Effector CD4-positive, alpha-beta T cell (primary cell): ENCODE measurements around the gene AKTIP.
"Not testable (repeated sequence)": the region's sequence is repeated elsewhere in the genome, so short reads cannot be mapped to it uniquely, and the experiment has no call there.

Experiments used
- DNase-seq: peaks from one replicate; pipeline ENCODE4 v3.0.0-alpha.2; 2020

Gene AKTIP

DNA sequence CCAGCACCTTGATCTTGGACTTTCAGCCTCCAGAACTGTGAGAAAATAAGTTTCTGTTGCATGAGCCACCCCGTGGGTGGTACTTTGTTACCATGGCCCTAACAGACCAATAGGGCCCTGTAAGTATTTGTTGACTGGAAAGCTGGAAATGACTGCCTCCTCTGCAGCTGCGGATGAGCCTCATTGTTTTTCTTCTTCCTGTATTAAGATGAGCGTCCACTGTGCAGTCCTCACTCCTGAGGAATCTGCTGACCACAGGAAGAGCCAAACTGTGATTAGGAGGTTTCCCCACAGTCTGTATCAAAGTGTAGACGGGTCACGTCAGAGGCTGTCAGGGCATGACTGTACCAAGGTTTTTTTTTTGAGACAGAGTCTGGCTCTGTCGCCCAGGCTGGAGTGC lies 12.2 kb upstream of the AKTIP start:
- DNase-seq: no peak

DNA sequence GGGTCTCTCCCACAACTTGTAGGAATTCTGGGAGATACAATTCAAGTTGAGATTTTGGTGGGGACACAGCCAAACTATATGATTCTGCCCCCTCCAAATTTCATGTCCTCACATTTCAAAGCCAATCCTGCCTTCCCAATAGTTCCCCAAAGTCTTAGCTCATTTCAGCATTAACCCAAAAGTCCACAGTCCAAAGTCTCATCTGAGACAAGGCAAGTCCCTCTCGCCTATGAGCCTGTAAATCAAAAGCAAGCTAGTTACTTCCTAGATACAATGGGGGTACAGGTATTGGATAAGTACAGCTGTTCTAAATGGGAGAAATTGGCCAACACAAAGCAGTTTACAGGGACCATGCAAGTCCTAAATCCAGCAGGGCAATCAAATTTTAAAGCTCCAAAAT lies 9.8 kb upstream of the AKTIP start:
- not testable (repeated sequence) for DNase-seq

DNA sequence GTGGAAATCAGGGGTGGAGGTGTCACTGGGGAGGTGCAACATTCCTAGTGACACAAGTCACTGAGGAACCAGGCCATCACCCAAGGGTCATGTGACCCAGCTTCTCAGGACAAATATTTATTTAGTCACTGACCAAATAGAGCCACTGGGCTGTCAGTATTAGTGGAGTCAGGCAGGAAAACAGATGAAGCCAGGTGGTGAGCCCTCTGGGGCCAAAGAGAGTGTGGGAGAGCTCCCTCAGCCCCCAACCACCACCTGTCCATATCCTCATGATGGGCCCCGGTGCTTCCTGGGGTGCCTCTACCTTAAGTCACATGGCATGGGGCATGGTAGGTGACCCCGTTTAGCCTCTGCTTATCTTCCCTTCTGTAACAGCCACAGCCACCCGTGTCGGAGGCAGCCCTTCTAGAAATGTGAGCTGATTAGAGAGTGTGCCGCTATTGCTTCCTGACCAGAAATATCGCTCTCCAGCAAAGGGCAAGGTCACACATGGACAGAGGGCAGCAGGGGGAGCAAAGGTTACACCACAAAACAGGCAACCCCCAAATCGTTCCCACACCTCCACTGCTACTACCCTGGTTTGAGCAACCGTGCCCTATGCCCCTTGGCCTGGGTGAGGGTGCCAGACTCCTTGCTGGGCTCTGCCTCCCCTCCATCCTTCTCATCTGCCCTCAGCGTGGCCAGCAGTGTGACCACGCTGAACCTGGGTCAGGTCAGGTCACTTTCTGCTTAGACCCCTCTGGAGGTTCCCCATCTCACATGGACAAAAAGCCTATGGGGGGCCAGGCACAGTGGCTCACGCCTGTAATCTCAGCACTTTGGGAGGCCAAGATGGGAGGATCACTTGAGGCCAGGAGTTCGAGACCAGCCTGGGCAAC lies 8.6 kb upstream of the AKTIP start:
- no peak for DNase-seq

DNA sequence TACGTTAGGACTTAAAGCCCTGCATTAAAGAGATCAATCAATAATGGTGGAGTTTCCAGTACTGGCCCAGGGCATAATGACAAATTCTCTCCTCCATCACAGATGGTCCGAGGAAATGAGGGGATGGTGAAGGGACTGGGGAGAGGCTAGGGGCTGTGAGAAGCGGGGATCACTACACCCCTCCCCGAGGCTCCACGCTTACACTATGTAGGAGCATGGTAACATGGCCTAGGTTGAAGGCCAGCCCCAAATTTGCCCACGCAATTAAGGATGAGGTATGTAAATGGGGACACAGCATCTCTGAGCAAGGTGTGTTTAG lies 8.0 kb upstream of the AKTIP start:
- DNase-seq: no peak

DNA sequence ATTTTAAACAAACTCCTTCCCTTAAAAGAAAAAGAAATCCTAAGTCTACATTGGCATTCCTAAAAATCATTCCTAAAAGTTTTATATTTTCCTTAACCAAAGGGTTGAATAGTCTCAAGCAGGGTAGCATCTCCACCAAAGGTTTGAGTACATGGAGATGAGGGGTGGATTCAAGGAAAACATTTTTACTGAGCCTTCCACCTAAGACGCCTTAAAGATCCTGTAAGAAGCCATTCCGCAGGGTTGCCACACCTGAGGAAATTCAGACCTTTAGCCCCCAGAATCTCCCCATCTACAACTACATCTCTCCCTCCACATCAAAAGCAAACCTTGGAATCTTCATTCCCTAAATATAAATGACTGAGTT lies 7.7 kb upstream of the AKTIP start:
- no peak for DNase-seq

DNA sequence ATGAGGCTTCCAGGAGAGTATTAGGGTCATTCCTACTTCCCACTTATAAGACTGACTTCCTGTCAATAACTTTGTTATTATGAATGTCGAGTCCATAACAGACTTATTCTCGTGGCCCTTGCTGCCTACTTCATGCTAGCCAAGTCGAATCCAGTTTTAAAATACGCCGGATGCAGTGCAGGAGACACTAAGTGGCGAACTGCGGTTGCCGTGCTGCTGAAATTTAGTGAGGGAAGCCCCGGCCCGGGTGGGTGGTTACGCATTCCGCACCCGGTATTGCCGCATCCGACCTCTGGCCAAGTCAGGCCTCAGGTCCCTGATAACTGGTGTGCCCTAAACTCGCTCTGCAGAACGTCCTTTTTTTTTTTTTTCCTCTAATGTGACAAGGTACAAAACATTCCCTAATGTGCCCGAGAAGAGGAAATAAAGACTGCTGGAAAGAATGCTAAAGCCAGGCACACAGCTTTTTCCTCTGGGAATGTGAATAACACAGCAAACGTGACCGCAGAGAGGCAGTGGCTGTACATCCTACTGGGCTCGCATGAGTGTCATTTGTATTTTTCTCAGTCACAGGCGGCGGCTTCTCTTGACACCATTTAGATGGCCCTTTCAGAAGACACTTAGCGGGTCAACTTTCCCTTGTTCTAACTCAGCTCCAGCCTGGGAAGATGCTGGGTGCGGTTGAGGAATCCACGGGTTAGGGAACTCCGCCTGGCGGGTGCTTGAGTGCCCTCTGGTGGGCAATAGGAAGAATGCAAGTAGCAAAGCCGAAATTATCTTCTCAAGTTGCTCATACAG lies 7.1 kb upstream of the AKTIP start:
- peak; percentile 36 for DNase-seq

DNA sequence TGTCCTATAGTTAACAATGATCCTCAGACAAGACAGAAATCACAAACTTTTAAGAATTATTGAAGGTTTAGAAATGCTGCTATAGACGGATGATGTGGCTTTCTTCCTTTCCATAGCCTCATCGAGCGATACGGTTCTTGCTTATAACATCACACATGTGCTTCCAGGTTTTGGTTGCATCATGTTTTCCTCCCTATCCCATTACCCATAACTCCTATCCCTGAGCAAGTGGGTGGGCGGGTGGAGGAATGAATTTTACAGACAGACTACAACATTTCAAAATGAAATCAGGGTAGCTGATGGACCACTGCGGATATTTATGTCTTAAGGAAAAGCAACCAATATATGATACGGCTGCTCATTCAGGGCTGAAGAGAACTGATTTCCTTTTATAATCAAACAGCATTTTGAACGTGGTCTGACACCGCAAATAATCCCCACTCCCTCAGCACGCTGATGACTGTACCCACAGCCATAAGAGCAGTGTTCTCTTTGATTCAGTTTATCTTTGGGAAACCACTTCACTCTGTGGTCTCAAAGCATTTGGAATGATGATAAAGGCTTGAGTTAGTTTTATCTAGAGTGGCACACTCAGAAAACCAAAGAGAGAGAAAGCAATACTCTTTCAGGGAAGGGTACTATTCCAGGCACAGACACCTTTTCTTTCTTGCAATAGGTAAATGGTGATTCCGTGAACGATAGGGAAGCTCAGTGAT lies 4.6 kb upstream of the AKTIP start:
- no peak for DNase-seq

DNA sequence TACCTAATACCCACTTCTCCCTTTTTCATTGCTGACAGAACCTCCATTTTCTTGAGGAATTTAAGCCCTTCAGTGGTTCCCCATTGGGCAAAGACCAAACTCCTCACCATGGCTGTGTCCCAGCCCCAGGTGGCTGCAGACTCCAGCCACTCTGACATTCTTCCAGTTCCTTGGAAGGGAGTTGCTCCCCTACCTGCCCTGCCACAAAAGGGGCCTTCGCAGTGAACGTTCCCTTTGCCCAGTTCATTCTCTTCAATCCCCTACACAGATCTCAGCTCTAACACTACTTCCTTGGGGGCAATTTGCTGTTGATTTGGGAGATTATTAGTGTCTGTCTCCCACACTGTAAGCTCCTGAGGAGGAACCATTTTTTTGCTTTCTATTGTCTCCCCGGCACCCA lies 3.2 kb upstream of the AKTIP start:
- no peak for DNase-seq

DNA sequence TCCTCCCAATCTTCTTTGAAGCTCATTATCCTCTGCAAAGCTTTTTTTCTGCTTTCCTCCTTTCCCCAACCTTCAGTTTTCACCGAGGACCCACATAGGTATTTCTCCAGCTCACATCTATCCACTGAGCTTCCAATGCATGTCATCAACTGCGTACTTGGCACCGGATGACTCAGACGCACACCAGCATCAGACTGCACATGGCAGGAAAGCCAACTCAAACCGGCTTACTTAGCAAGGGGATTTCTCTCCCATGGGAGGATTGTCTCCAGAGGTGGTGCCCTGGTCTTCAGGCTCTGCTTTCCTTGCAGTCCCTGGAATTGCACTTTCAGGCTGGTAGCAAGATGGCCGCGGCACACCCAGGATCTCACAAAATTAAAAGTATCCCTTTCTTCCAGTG lies 1.7 kb upstream of the AKTIP start:
- no peak for DNase-seq

DNA sequence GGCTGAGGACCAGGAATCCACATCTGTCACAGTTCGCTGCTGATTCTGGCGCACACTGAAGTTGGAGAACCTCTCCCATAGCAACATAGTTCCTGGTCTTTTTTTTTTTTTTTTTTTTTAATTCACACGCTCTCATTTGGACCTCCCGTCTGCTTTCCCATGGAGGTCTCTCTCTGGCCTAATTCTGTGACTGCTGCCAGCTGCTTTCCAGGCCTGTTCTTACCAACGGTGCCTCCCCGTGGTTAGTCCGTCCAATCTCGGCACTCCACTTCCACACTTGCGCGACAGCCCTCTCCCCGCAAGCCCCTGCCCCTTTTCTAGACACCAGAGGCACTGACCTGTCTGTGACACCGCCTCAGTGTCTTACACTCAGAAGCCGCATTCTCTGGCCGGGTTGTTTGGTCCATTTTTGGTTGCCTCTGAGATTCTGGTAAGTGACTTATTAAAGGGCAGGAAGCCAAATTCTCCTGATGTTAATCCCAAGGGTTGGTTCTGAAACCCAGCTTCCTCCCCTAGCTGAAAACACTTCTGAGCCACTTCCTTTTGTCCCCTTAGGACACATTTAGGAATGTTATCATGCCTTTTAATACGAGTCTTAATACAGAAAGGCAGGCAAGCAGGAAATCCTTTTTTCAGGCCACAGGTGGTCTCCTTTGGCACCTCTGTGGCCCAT lies 1.1 kb upstream of the AKTIP start:
- peak; percentile 7 for DNase-seq

DNA sequence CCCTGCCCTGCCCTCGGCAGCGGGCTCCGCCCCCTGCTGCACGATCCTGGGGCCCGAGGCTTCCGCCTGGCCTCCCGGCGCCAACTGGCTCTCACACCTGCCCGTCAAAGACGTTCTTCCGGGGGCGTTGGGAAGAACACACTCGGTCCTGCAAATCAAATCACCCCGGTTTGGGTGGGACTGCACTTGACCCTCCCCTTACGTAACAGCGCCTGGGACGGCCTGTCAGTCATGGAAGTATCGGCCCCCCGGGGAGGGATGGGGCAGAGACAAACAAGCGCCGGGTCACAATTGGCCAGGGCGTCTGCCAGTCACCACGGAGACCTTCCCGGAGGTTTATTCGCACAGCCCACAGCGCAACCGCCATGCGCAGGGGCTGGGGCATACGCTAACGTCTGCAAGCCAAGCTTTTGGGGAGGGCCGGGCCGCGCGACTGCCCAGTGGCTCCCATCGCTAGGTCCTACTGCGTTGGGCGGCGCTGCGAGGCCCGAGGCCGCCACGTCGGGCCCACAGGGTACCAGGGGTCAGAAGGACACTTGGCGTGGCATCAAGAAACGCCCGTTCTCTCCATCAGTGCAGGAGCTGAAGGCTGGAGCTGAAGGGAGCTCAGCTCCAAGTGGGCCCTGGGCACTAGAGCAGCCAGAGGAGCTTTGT lies 388 bp upstream of the AKTIP start:
- DNase-seq: peak; percentile 100

DNA sequence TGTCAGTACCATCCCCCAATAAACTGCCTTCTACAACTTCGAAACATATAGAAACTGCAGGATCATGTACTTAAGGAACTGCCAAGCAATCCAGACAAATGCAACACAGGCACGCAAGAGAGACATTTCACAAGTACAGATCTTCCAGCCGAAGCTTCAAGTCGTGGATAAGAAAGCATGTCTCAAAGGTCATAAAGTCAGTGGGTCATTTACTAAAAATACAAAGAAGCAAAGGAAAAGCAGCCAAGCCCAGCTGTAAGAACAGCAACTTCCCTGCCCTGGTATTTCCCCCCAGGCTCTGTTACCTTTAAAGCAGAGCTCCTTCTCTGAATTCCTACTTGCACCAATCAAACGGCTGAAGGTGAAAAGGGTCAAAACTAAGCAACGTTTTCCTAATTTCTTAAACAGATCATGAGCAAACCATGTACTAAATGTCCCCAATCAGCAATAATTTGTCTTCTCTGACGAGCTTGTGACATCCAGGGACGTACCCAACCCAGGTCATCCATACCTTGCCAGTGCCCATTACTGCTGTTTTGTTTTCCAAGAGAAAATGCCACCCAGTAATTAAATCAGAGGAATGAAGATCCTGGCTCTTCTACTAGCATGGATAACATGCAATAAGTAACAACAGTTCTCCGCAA lies 1.7 kb downstream of the AKTIP start:
- no peak for DNase-seq

DNA sequence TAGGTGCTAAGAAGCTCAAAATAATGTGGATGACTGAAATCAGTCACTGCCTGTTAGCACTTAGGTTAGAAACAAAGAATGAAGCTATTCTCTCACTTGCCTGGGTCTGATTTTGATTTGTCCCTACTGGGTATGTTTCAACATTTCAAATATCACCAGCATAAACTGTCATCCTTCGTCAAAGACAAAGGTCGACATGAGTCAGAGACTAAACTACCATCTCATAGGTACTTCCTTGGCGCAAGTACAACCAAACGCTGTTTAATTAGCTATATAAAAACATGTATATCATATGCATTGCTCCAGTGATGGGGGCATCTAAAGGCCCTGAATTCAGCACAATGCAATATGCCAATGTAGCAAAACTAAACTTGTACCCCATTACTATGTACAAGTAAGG lies 4.0 kb downstream of the AKTIP start:
- no peak for DNase-seq

DNA sequence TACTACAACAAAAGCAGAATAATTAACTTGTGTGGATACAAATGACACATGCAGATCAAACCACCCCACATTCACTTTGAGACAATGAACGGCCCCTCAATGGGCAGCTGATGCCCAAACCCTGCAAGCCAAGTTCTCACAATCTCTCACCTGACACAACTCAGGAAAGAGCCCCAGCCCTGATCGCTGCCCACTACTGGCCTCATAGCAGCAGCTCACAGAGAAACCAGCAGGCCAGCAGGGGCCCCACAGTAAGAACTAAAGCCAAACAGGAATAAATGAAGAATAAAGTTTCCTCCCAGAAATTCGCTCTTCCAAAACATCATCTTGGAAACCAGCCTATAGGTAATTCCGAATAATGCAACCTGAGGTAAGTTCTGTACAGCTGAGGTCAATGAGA lies 7.7 kb downstream of the AKTIP start:
- no peak for DNase-seq

DNA sequence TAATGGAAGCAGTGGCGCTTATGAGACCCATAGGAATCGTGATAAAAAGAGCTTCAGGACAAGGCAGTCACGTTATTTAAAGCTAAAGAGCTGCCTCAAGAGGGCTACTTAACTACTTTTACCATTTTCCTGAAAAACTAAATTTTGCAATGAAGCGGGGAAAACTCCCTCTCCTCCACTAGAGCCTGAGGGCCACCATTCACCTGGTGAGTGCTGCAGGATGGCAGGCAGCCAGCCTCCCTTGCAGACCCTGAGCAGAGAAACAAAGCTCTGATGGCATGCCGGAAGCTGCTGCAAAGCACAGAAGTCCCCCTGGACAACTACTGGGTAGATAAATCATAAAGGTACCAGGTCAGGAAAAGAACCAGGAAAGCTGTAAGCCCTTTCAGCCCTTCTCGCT lies 8.4 kb downstream of the AKTIP start:
- no peak for DNase-seq

DNA sequence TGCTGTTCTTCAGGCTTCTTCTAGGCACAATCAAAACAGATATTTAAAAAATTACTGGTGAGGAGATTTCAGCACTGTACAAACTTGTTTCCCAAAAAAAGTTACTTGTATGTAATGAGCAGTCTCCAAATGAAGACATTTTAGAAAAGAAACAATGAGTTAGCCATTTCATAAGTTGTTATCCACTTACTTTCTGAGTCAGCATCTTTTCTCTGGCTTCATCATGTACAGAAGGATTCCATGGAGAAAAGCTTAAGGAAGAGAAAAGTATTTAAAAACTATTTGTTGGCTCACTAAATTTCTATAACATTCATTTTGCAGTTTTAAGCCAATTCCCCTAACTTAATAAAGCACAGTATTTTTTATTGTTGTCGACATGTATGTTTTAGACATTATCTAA lies 10.5 kb downstream of the AKTIP start:
- no peak for DNase-seq

DNA sequence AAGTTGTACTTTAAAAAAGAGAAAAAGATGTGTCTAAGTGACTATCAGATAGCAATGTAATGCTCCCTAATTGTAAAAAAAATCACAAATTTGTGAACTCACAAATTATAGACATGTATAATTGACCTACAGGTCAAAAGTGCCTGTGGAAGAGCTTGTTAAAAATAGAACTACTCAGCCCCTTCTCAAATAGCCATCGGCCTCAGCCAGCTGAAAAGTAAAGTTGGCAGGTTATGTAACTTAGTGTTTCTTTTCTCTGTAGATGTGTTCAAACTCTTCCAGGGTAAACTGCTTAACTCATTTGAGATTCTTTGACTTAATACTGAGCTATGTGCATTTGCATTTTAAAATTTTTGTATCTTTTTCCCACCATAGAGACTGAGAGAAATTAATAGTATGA lies 13.3 kb downstream of the AKTIP start:
- DNase-seq: no peak

DNA sequence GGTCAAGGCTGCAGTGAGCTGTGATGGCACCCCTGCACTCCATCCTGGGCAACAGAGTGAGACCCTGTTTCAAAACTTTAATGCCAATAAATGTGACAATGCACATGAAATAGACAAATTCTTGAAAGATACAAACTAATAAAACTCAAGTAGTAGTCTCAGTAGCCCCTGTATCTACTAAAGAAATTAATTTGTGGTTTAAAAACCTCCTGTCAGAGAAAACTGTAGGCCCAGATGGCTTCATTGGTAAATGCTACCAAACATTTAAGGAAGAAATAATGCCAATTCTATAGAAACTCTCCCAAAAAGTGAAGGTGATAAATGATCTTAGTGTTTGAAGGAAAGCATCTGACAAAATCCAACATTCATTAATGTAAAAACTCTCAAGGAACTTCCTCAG lies 16.8 kb downstream of the AKTIP start:
- DNase-seq: no peak

DNA sequence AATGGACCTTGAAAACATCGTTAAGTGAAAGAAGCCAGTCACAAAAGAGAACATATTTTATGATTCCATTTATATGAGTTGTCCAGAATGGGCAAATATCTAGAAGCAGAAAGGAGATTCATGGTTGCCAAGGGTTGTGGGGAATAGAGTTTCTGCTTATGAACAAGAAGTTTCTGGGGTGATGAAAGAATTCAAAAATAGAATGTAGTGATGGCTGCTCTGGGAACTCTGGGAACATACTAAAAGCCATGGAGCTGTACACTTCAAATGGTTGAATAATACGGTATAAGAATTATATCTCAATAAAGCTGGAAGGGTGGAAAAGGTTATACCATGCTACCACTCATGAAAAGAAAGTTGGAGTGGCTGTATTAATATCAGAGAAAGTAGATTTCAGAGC lies 18.5 kb downstream of the AKTIP start:
- no peak for DNase-seq

DNA sequence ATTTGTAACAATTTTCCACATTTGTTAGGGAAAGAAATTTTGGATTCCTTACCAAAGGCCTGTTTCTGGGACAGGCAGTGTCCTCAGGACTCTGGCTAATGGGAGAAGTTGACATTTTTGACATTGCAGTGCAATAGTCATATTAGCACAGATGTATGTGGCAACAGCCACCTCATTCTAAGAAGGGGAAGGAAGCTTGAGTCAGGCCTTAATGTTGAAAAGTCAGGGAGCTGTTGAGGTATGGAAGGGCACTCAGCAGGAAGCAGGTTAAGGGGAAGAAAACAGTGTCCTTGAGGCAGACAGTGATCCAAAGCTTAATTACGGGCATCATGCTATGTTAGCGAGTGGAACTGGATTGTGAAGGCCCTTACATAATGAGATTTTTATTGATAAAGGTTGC lies 20.9 kb downstream of the AKTIP start:
- no peak for DNase-seq

DNA sequence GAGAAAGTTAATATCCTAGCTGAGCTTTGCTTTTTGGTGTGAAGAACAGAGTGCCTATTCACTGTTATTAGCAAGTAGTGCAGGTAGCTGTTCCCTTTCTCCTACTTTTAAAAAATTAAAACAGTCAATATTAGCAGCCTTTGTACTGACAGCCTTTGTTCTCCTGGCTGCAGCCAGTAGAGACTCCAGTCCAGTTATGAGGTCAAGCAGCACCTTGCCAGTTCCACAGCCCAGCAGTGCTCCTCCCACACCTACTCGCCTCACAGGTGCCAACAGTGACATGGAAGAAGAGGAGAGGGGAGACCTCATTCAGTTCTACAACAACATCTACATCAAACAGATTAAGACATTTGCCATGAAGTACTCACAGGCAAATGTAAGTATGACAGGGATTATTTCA lies 22.6 kb downstream of the AKTIP start:
- DNase-seq: no peak

DNA sequence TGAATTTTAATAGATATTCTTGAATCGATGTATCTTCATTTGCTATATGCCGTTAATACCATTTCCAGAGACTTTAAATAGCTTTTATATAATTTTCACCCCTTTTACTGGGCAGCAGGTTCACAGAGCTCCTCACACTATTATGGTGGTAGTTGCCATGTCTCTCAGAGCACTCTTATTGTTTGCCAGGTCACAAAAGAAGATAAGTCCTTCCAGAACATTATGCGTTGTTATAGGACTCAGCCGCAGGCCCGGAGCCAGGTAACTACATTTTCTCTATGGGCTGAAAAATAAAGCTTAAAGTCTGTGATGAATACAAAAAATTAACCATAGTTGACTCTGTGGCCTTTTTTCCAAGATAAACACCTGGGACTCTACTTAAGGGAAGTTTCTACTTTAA lies 24.0 kb downstream of the AKTIP start:
- no peak for DNase-seq
